Activated CD4-positive, alpha-beta T cell treated with anti-CD3 and anti-CD28 coated beads, Interleukin-2, amount 10 ng/mL, durations not matched to agents 7 days and 5 days (primary cell): Measurements from ENCODE around the gene C2CD4C. TPM values are rescaled to one million over a fixed set of nuclear protein-coding genes. Genes with fewer than 3 reads are reported as not detected.
"Not testable (repeated sequence)": the region's sequence is repeated elsewhere in the genome, so short reads cannot be mapped to it uniquely, and the experiment has no call there.

Source experiments
- CTCF ChIA-PET: fragments of 350-600 bp; sonication (Branson Sonifier 250); formaldehyde crosslinking; loops from one replicate; lab custom pipeline; 2021; ENCODE audit warnings: antibody characterized with exemption; lab: Charles Lee
- POLR2A ChIA-PET: fragments of 350-600 bp; sonication (Branson Sonifier 250); formaldehyde crosslinking; loops from one replicate; lab custom pipeline; 2021; ENCODE audit warnings: antibody characterized with exemption; lab: Charles Lee
- DNase-seq: peaks from one replicate; pipeline ENCODE4 v3.0.0-alpha.2; 2020
- H3K27ac Mint-ChIP-seq: one replicate; pipeline ENCODE4 v1.8.0; 2021; ENCODE audit warnings: mild to moderate bottlenecking, moderate library complexity, mixed read lengths
- H3K27me3 Mint-ChIP-seq: one replicate; pipeline ENCODE4 v1.8.0; 2021; ENCODE audit warnings: mixed read lengths
- H3K36me3 Mint-ChIP-seq: one replicate; pipeline ENCODE4 v1.8.0; 2021; ENCODE audit warnings: low read depth, mixed read lengths
- H3K4me1 Mint-ChIP-seq: one replicate; pipeline ENCODE4 v1.8.0; 2021; ENCODE audit warnings: mixed read lengths
- H3K4me3 Mint-ChIP-seq: one replicate; pipeline ENCODE4 v1.8.0; 2021; ENCODE audit warnings: mild to moderate bottlenecking, moderate library complexity, mixed read lengths
- H3K9me3 Mint-ChIP-seq: one replicate; pipeline ENCODE4 v1.8.0; 2021; ENCODE audit warnings: mixed read lengths
- total RNA-seq, 2 experiments: library from RNA; stranded (reverse); gene quantifications; one replicate each; pipeline ENCODE4 v1.2.3, GENCODE V29; 2021

Gene C2CD4C
- not detected for total RNA-seq

GRCh38 chr19:408902-409515, at the start of gene C2CD4C:
TSS of gene C2CD4C (minus strand) at chr19:409147. CDS start at chr19:408361, 786 bp downstream.
- no peak for DNase-seq
- POLR2A ChIA-PET, result no interaction called here
- Mint-ChIP-seq H3K27me3 (peaks cover 6% of the 10 kb centered on the region), H3K4me3 (peak within 1 kb of the TSS; percentile 49), H3K4me1 (peaks cover 5% of the 10 kb centered on the region), H3K27ac (peak within 1 kb of the TSS; percentile 9), H3K9me3 (no peaks in the 10 kb centered on the region), H3K36me3 (no peaks in the 10 kb centered on the region)
- CTCF ChIA-PET, result interaction anchor here (1.2 kb wide), 1 partner anchor 98 kb away, joined by 3 read pairs; no protein-coding TSS in a partner anchor

GRCh38 chr19:458091-459042, 49.4 kb upstream of the C2CD4C start:
- ChIA-PET POLR2A (no interaction called here), CTCF (no interaction called here)
- Mint-ChIP-seq H3K36me3 (no peaks in the 10 kb centered on the region), H3K4me3 (no peak overlapping the region), H3K27me3 (peaks cover 19% of the 10 kb centered on the region), H3K4me1 (peaks cover 6% of the 10 kb centered on the region), H3K9me3 (no peaks in the 10 kb centered on the region), H3K27ac (no peak overlapping the region)
- DNase-seq, result no peak

GRCh38 chr19:457636-458035, 48.7 kb upstream of the C2CD4C start:
- ChIA-PET POLR2A (no interaction called here), CTCF (no interaction called here)
- Mint-ChIP-seq H3K27me3 (peaks cover 16% of the 10 kb centered on the region), H3K4me1 (peaks cover 6% of the 10 kb centered on the region), H3K36me3 (no peaks in the 10 kb centered on the region), H3K27ac (no peak overlapping the region), H3K4me3 (no peak overlapping the region), H3K9me3 (no peaks in the 10 kb centered on the region)
- no peak for DNase-seq

GRCh38 chr19:456547-457110, 47.7 kb upstream of the C2CD4C start:
- ChIA-PET POLR2A (no interaction called here), CTCF (no interaction called here)
- Mint-ChIP-seq H3K36me3 (no peaks in the 10 kb centered on the region), H3K9me3 (peaks cover 2% of the 10 kb centered on the region), H3K4me3 (no peak overlapping the region), H3K4me1 (peaks cover 5% of the 10 kb centered on the region), H3K27ac (no peak overlapping the region), H3K27me3 (peaks cover 8% of the 10 kb centered on the region)
- no peak for DNase-seq

GRCh38 chr19:455851-456546, 47.1 kb upstream of the C2CD4C start:
- H3K36me3 Mint-ChIP-seq, result no peaks in the 10 kb centered on the region
- H3K27ac Mint-ChIP-seq, result no peak overlapping the region
- no peak overlapping the region for H3K4me3 Mint-ChIP-seq
- DNase-seq, result no peak
- POLR2A ChIA-PET, result no interaction called here
- CTCF ChIA-PET, result no interaction called here
- H3K27me3 Mint-ChIP-seq, result peaks cover 6% of the 10 kb centered on the region
- peaks cover 2% of the 10 kb centered on the region for H3K9me3 Mint-ChIP-seq
- H3K4me1 Mint-ChIP-seq, result peaks cover 4% of the 10 kb centered on the region

- no peak overlapping the region for H3K4me3 Mint-ChIP-seq
- H3K27ac Mint-ChIP-seq, result no peak overlapping the region
- POLR2A ChIA-PET, result no interaction called here
- H3K36me3 Mint-ChIP-seq, result no peaks in the 10 kb centered on the region
- peaks cover 4% of the 10 kb centered on the region for H3K4me1 Mint-ChIP-seq
- H3K9me3 Mint-ChIP-seq, result peaks cover 6% of the 10 kb centered on the region
- peaks cover 6% of the 10 kb centered on the region for H3K27me3 Mint-ChIP-seq
- CTCF ChIA-PET, result no interaction called here
- no peak for DNase-seq
Observed at GRCh38 chr19:455031-455705, 46.2 kb upstream of the C2CD4C start.

GRCh38 chr19:453606-454005, 44.7 kb upstream of the C2CD4C start:
- no peaks in the 10 kb centered on the region for H3K27me3 Mint-ChIP-seq
- H3K27ac Mint-ChIP-seq, result no peak overlapping the region
- H3K9me3 Mint-ChIP-seq, result peaks cover 6% of the 10 kb centered on the region
- no peak for DNase-seq
- H3K4me3 Mint-ChIP-seq, result no peak overlapping the region
- POLR2A ChIA-PET, result no interaction called here
- no peaks in the 10 kb centered on the region for H3K36me3 Mint-ChIP-seq
- H3K4me1 Mint-ChIP-seq, result no peaks in the 10 kb centered on the region
- CTCF ChIA-PET, result no interaction called here

GRCh38 chr19:452829-453228, 43.9 kb upstream of the C2CD4C start:
- H3K27me3 Mint-ChIP-seq, result no peaks in the 10 kb centered on the region
- ChIA-PET CTCF (no interaction called here), POLR2A (no interaction called here)
- no peaks in the 10 kb centered on the region for H3K36me3 Mint-ChIP-seq
- no peak overlapping the region for H3K4me3 Mint-ChIP-seq
- H3K9me3 Mint-ChIP-seq, result peaks cover 6% of the 10 kb centered on the region
- no peak for DNase-seq
- H3K27ac Mint-ChIP-seq, result no peak overlapping the region
- H3K4me1 Mint-ChIP-seq, result no peaks in the 10 kb centered on the region

GRCh38 chr19:450912-451481, 42.0 kb upstream of the C2CD4C start:
- CTCF ChIA-PET, result not testable (repeated sequence)

GRCh38 chr19:449916-450315, 41.0 kb upstream of the C2CD4C start:
- Mint-ChIP-seq H3K27me3 (no peaks in the 10 kb centered on the region), H3K9me3 (peaks cover 6% of the 10 kb centered on the region), H3K36me3 (no peaks in the 10 kb centered on the region), H3K27ac (no peak overlapping the region), H3K4me1 (no peaks in the 10 kb centered on the region), H3K4me3 (no peak overlapping the region)
- ChIA-PET POLR2A (no interaction called here), CTCF (no interaction called here)
- no peak for DNase-seq

More at GRCh38 chr19:450912-451481, 42.0 kb upstream of the C2CD4C start:
- H3K27me3 Mint-ChIP-seq, POLR2A ChIA-PET, H3K9me3 Mint-ChIP-seq, H3K4me1 Mint-ChIP-seq, H3K36me3 Mint-ChIP-seq, DNase-seq, H3K27ac Mint-ChIP-seq, H3K4me3 Mint-ChIP-seq: not testable (repeated sequence)

- Mint-ChIP-seq H3K36me3 (no peaks in the 10 kb centered on the region), H3K4me1 (no peaks in the 10 kb centered on the region), H3K27ac (no peak overlapping the region), H3K4me3 (no peak overlapping the region), H3K27me3 (no peaks in the 10 kb centered on the region), H3K9me3 (peaks cover 6% of the 10 kb centered on the region)
- ChIA-PET CTCF (no interaction called here), POLR2A (no interaction called here)
- DNase-seq, result no peak
Observed at GRCh38 chr19:447816-448560, 39.0 kb upstream of the C2CD4C start.

GRCh38 chr19:447064-447426, 38.1 kb upstream of the C2CD4C start:
- POLR2A ChIA-PET, result no interaction called here
- H3K4me1 Mint-ChIP-seq, result no peaks in the 10 kb centered on the region
- CTCF ChIA-PET, result no interaction called here
- H3K27me3 Mint-ChIP-seq, result no peaks in the 10 kb centered on the region
- no peak overlapping the region for H3K27ac Mint-ChIP-seq
- DNase-seq, result no peak
- peaks cover 7% of the 10 kb centered on the region for H3K9me3 Mint-ChIP-seq
- no peak overlapping the region for H3K4me3 Mint-ChIP-seq
- no peaks in the 10 kb centered on the region for H3K36me3 Mint-ChIP-seq
